K562 treated with DMSO at 1 percent for 48 hours (cell line): ENCODE data around the gene CXCR3. TPM values are rescaled to one million over a fixed set of nuclear protein-coding genes. Genes with fewer than 3 reads are reported as not detected.

Experiments used
- total RNA-seq: library from RNA; unstranded; fragments of 300-600 nt; gene quantifications from 2 replicates; pipeline ENCODE4 v1.2.3, GENCODE V29; 2022; ENCODE audit warnings: low replicate concordance; ENCODE audit errors: extremely low read depth

CXCR3 gene
- not detected in 2 replicates for total RNA-seq

DNA sequence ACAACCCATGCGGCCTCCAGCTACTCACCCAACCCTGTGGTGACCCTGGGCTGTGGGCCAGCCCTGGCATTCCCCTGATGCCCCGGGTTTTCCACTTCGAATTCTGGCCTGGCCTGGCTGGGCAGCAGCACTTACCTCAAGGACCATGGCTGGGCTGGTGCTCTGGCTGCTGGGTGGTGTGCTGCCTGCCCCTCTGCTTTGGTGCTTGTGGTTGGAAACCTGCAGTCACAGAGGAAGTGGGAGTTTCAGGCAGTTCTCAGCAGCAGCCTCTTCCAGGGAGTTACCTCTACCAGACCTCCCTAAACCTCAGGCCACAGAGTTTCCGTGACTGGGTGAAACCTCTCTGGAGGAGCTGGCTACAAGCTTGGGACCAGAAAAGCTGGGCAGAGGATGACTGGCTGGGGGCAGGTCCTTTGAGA lies at the start of gene CXCR3:
CXCR3 (minus strand) TSS at position 209 of the 419 bp plus-strand sequence; CDS start at position 147, 62 bp downstream.

DNA sequence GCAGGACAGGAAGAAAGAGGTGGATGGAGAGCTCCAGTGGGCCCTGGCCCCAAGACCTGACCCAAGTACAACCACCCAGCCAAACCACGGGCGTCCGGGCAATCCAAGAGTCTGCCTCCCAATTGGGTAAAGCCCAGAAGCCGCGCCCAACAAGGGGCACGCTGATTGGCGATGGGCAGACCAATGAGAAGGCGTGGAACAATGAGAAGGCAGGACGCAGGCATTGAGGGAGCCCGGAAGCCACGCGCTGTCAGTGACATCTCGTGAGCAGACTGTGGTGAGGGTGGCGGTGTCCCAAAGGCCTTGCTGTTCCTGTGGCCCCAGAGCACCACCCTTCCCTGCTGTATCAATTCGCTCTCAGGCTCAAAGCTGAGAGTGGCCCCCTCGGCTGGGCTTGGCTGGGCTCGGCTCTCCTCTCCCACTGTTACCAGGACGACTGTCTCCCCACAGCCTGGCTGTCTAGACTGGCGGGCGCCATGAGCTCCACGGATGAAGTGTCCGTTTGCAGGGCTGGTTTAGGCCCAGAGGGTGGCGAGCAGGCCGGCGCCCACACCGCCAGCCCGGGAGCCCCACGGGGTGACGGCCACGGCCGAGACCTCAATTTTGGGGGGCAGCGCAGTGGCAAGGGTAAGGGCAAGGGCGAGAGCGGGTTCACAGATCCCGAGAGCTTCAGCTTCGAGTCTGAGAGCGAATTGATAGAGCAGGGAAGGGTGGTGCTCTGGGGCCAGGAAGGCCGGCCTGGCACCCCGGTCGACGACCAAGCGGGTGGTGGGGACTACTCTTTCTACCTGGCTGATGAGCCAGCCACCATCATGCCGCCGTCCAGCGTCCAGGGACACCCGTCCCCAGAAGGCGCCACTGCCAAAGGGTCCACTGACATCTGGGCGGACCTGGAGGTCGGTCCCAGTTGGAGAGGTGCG lies 49.3 kb upstream of the CXCR3 start, which contains the start of gene LOC101059915:
LOC101059915 (plus strand) TSS at position 219 of the 920 bp plus-strand sequence.

DNA sequence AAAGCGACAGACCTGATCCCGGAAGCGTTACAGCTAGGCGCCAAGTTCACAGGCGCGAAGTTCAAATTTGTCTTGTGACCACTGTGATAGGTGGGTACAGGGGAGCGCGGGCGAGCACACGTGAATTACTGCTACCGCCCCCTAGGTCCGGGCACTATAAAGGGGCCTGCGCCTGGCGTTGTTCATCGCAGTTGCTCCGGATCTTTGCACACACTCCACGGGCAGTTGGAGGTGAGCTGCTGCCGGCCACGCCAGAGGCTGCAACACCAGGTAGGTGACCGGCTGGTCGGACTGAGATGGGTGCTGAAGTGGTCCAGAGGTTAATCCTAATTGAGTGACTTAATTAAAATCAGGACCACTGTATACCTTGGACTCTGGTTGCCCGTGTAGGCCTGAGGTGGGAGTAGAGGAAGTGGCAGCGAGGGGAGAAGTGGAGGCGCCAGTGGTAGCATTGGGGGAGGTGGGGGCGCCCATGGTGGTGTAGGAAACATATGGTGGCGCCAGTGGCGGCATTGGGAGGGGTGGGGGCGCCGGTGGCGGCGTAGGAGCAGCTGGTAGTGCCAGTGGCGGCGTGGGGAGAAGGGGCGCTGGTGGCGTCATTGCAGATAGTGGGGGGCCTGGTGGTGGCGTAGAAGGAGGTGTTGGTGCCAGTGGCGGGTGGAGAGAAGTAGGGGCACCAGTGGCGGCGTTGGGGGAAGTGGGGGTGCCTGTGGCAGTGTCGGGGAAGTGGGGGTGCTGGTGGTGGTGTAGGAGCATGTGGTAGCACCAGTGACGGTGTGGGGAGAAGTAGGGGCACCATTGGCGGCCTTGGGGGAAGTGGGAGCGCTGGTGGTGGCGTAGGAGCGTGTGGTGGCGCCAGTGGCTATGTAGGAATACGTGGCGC lies 39.8 kb downstream of the CXCR3 start, which contains the start of gene GCNA:
GCNA (plus strand) TSS at position 185 of the 883 bp plus-strand sequence. CDS start 2,385 bp downstream, outside the sequence.

Other genes with a start within 250 kb of the CXCR3 start
- not detected in 2 replicates for gene OGT, start 85.4 kb downstream of the CXCR3 start, total RNA-seq
- gene GCNA, start 40.1 kb downstream of the CXCR3 start, total RNA-seq = not detected in 2 replicates
- gene CXorf49, start 99.8 kb upstream of the CXCR3 start, total RNA-seq = not detected in 2 replicates
- not detected in 2 replicates for gene CXorf49B, start 144.8 kb upstream of the CXCR3 start, total RNA-seq